Left lung (tissue), 10 donors: ENCODE measurements around the gene TBX20. TPM values are rescaled to one million over a fixed set of nuclear protein-coding genes. Genes with fewer than 3 reads are reported as not detected.
"Not testable (repeated sequence)": the region's sequence is repeated elsewhere in the genome, so short reads cannot be mapped to it uniquely, and the experiment has no call there.

Experiments
- ATAC-seq: fragments of 200-7000 bp; cut with Tn5 transposase; one replicate; pipeline ENCODE4 v1.9.1; 2020; ENCODE audit warnings: moderate library complexity
- DNase-seq, 4 donors: peaks; one replicate each; pipeline ENCODE4 v3.0.0-alpha.2; 2013 to 2020
- H3K27ac ChIP-seq, 2 donors: fragments of 200-600 bp; sonication (generic) in 1 of 2; one replicate each; pipeline versions ENCODE4 v1.5.0 to v1.8.0; 2020 to 2021
- H3K27me3 ChIP-seq, 2 donors: fragments of 200-600 bp; sonication (generic) in 1 of 2; one replicate each; pipeline versions ENCODE4 v1.5.0 to v1.8.0; 2020 to 2021
- H3K36me3 ChIP-seq, 2 donors: fragments of 200-600 bp; sonication (generic) in 1 of 2; one replicate each; pipeline versions ENCODE4 v1.5.0 to v1.8.0; 2020 to 2021
- H3K4me1 ChIP-seq, 2 donors: fragments of 200-600 bp; one replicate each; pipeline ENCODE4 v1.8.0; 2021
- H3K4me3 ChIP-seq, 2 donors: fragments of 200-600 bp; sonication (generic) in 1 of 2; one replicate each; pipeline versions ENCODE4 v1.5.0 to v1.8.0; 2020 to 2021; ENCODE audit warnings: mild to moderate bottlenecking in 1 of 2
- H3K9me3 ChIP-seq, 2 donors: fragments of 200-600 bp; sonication (generic) in 1 of 2; one replicate each; pipeline versions ENCODE4 v1.5.0 to v1.8.0; 2020 to 2021
- intact Hi-C, 2 donors: fragments of 100-400 bp; cut with DNase I; formaldehyde crosslinking; loops; one replicate each; pipeline versions ENCODE4 v1.11.2 to v1.14.2; 2022
- polyA plus RNA-seq, 6 donors: library from polyadenylated mRNA; unstranded; fragments of 120-200 nt; gene quantifications; one replicate each; pipeline ENCODE4 v1.2.1, GENCODE V29; 2013; ENCODE audit not compliant: insufficient read length in 6 of 6
- total RNA-seq, 2 donors: library from RNA; stranded (reverse); fragmentation: NEBNext Ultra II Directional; extraction: Animal tissue kit (Norgen Biotek cat#: 25700); gene quantifications; one replicate each; pipeline ENCODE4 v1.2.1, GENCODE V29; 2021
- TF ChIP-seq, protein P1 (sequence below), 2 donors: fragments of 200-600 bp; sonication (generic) in 1 of 2; IDR thresholded peaks; one replicate each; pipeline versions ENCODE4 v1.5.0 to v1.8.0; 2021; ENCODE audit warnings: antibody characterized with exemption in 2 of 2
- donor health status: DM: no; HTN: yes; CAD: no.
- donor health status: DM: no; HTN: no; CAD: no.

Gene TBX20
- total and polyA plus RNA-seq, 8 donors, result 0.09 to 0.12 TPM; not detected in 6

- H3K27ac ChIP-seq, result no peak overlapping the region
- H3K36me3 ChIP-seq, result no peaks in the 10 kb centered on the region
- H3K9me3 ChIP-seq, result no peaks in the 10 kb centered on the region
- TF ChIP-seq, protein P1, sequence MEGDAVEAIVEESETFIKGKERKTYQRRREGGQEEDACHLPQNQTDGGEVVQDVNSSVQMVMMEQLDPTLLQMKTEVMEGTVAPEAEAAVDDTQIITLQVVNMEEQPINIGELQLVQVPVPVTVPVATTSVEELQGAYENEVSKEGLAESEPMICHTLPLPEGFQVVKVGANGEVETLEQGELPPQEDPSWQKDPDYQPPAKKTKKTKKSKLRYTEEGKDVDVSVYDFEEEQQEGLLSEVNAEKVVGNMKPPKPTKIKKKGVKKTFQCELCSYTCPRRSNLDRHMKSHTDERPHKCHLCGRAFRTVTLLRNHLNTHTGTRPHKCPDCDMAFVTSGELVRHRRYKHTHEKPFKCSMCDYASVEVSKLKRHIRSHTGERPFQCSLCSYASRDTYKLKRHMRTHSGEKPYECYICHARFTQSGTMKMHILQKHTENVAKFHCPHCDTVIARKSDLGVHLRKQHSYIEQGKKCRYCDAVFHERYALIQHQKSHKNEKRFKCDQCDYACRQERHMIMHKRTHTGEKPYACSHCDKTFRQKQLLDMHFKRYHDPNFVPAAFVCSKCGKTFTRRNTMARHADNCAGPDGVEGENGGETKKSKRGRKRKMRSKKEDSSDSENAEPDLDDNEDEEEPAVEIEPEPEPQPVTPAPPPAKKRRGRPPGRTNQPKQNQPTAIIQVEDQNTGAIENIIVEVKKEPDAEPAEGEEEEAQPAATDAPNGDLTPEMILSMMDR (IDR thresholded peaks at IDR 0.05), result no peak
- H3K27me3 ChIP-seq, result peaks cover 83 to 99% of the 10 kb centered on the region in 2 donors
- peaks cover 0 to 7% of the 10 kb centered on the region in 2 donors for H3K4me1 ChIP-seq
- DNase-seq (peak in 1 of 4 donors; percentile 62), ATAC-seq (no peak)
- intact Hi-C loops, result no loop called here
- H3K4me3 ChIP-seq, result no peak overlapping the region
Observed at GRCh38 chr7:35248576-35249536, 5.0 kb downstream of the TBX20 start.

- Histone ChIP-seq H3K27ac (no peak overlapping the region), H3K9me3 (no peaks in the 10 kb centered on the region), H3K4me1 (no peaks in the 10 kb centered on the region), H3K4me3 (no peak overlapping the region), H3K36me3 (no peaks in the 10 kb centered on the region), H3K27me3 (peaks cover 65 to 97% of the 10 kb centered on the region in 2 donors)
- intact Hi-C loops, result no loop called here
- TF ChIP-seq, protein P1 (IDR thresholded peaks at IDR 0.05), result no peak
- DNase-seq (no peak), ATAC-seq (no peak)
Observed at GRCh38 chr7:35246819-35247218, 7.1 kb downstream of the TBX20 start.

DNA sequence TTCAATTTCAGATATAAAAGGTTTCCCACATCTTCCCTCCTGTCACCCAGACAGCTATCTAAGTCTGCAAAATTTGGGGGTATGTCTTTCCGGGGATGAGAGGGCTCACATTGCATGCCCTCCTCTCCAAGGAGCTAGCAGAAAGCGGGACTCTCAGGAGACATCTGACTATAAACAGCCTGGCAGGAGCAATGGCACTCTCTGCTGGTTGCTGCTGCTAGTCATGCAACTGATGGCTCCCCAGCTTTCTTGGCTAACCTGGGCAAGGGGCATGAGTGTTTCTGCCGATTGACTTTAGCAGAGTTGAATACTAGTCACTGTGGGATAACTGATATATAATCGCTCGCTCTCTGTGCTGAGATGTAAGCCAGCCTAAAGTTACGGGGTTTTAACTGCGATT is 12.0 kb downstream of the TBX20 start:
- DNase-seq (no peak), ATAC-seq (no peak)
- H3K27me3 ChIP-seq, result peaks cover 18 to 55% of the 10 kb centered on the region in 2 donors
- no peak overlapping the region for H3K27ac ChIP-seq
- no peaks in the 10 kb centered on the region for H3K4me1 ChIP-seq
- TF ChIP-seq, protein P1 (IDR thresholded peaks at IDR 0.05), result no peak
- intact Hi-C loops, result no loop called here
- no peaks in the 10 kb centered on the region for H3K36me3 ChIP-seq
- no peaks in the 10 kb centered on the region for H3K9me3 ChIP-seq
- no peak overlapping the region for H3K4me3 ChIP-seq

DNA sequence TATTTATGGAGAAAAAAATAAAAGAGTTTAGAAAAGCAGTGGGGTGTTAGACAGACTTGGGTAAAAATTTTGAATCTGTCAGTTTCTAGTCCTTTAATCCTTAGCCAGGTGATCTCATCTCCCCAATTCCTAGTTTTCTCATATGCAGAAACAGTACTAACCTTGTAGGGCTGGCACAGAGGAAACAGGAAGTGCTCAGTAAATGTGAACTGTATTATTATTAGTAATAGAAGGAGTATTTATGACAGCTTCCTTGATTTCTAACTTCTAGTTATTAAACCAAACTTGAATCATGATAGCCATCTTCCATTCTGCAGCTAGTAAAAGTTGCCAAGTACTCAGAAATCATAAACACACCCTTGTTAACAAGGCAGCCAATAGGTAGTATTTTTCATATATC is 12.5 kb downstream of the TBX20 start:
- H3K27ac ChIP-seq, result no peak overlapping the region
- DNase-seq (no peak), ATAC-seq (no peak)
- H3K9me3 ChIP-seq, result no peaks in the 10 kb centered on the region
- no peaks in the 10 kb centered on the region for H3K4me1 ChIP-seq
- no peak overlapping the region for H3K4me3 ChIP-seq
- TF ChIP-seq, protein P1 (IDR thresholded peaks at IDR 0.05), result no peak
- no peaks in the 10 kb centered on the region for H3K36me3 ChIP-seq
- peaks cover 14 to 51% of the 10 kb centered on the region in 2 donors for H3K27me3 ChIP-seq
- intact Hi-C loops, result no loop called here

GRCh38 chr7:35241008-35241407 is 12.9 kb downstream of the TBX20 start:
- DNase-seq, H3K9me3 ChIP-seq, H3K36me3 ChIP-seq, H3K27ac ChIP-seq, H3K4me1 ChIP-seq, intact Hi-C loops, H3K4me3 ChIP-seq, ATAC-seq: not testable (repeated sequence)
- H3K27me3 ChIP-seq, result peaks cover 10 to 47% of the 10 kb centered on the region in 2 donors

DNA sequence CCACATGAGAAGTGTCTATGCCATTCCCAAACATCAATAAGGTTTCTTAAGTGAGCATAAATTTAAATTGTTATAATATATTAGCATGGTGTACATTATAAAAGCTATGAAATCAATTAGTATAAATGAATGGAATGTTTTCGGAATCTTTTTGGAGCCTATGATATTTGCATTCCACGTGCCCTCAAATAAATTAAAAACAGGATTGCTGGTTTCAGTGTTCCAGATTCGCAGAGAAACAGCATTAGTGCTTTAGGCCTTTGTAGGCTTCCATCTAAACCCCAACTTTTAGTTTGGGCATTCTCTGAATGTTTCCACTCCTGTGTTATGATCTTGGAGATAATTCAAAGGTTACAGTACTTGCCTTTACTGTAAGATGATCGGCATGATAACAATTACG is 15.4 kb downstream of the TBX20 start:
- H3K36me3 ChIP-seq, ATAC-seq, H3K4me1 ChIP-seq, DNase-seq, H3K27ac ChIP-seq, intact Hi-C loops, H3K9me3 ChIP-seq, H3K4me3 ChIP-seq: not testable (repeated sequence)
- H3K27me3 ChIP-seq, result peaks cover 0 to 22% of the 10 kb centered on the region in 2 donors
